Fibroblast of the aortic adventitia (primary cell): ENCODE results near the gene ARF5. TPM values are rescaled to one million over a fixed set of nuclear protein-coding genes. Genes with fewer than 3 reads are reported as not detected.

Experiments used
- DNase-seq: peaks from one replicate; pipeline ENCODE4 v3.0.0-alpha.2; 2010; ENCODE audit warnings: low read depth
- H3K4me3 ChIP-seq: 2 replicates; pipeline ENCODE4 v1.5.1; 2011; ENCODE audit warnings: low read depth, mild to moderate bottlenecking, control low read depth, low read length, moderate library complexity
- CTCF ChIP-seq: IDR thresholded peaks from 2 replicates; pipeline ENCODE4 v1.5.1; 2011; ENCODE audit warnings: mild to moderate bottlenecking, low read length, control low read depth, inconsistent platforms; ENCODE audit not compliant: insufficient read depth
- total RNA-seq: library from RNA; depleted of rRNA; stranded (reverse); fragments of >200 nt; gene quantifications from 2 replicates; pipeline ENCODE4 v1.2.3, GENCODE V29; 2012; ENCODE audit warnings: low replicate concordance

The ARF5 gene
- total RNA-seq, 1 donor, result 105 TPM

GRCh38 chr7:127618042-127618441, 29.8 kb downstream of the ARF5 start, which contains the start of gene PAX4:
PAX4 (minus strand) TSS chr7:127618142; CDS start chr7:127615928, 2,214 bp downstream.
- H3K4me3 ChIP-seq, result no peak within 1 kb of the TSS
- TF ChIP-seq CTCF, result no peak
- DNase-seq, result no peak

GRCh38 chr7:127618775-127619174, 30.6 kb downstream of the ARF5 start:
- no peak for DNase-seq
- TF ChIP-seq CTCF, result no peak
- H3K4me3 ChIP-seq, result no peak overlapping the region

- no peak for DNase-seq
- no peak for TF ChIP-seq CTCF
- no peak overlapping the region for H3K4me3 ChIP-seq
These were observed 31.6 kb downstream of the ARF5 start for GRCh38 chr7:127619681-127620405.

- DNase-seq, result no peak
- no peak for TF ChIP-seq CTCF
- no peak overlapping the region for H3K4me3 ChIP-seq
These were observed 32.4 kb downstream of the ARF5 start for GRCh38 chr7:127620406-127621233.

- DNase-seq, result no peak
- H3K4me3 ChIP-seq, result no peak overlapping the region
- TF ChIP-seq CTCF, result no peak
These were observed 37.1 kb downstream of the ARF5 start for GRCh38 chr7:127625331-127625730.

- DNase-seq, result peak; percentile 13
- no peak overlapping the region for H3K4me3 ChIP-seq
- no peak for TF ChIP-seq CTCF
These were observed 40.2 kb downstream of the ARF5 start for GRCh38 chr7:127628445-127628844.
